AG08396 (cell line): ENCODE results near the gene SPX.

ENCODE experiments used
- DNase-seq: peaks from one replicate; pipeline ENCODE4 v3.0.0; 2012; ENCODE audit warnings: low spot score, mixed read lengths

SPX gene

DNA sequence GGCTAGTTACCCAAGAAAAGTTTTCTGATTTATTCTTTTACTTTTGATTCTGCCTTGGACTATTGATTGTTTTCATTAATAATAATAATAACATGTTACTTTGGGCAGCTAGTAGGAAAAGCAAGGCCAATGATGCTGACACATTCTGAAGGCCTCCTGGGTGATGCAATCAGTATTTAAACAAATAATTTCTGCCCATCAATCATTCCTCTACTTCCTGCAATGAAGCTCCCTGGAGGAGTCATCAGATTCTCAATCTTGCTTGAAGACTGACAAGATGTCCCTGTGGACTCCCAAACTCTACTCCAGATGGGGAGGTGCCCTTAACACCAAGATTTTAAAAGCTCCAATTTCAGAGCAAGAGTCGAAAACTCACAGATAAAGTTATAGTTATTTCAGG is at the start of gene SPX:
SPX (plus strand) TSS at position 244 of the 400 bp plus-strand sequence. CDS start 177 bp downstream, outside the sequence.
- peak; percentile 12 for DNase-seq

- DNase-seq: peak; percentile 32
These were observed 49.1 kb upstream of the SPX start for GRCh38 chr12:21476949-21477348.

GRCh38 chr12:21478756-21479455 is 47.2 kb upstream of the SPX start:
- no peak for DNase-seq

DNA sequence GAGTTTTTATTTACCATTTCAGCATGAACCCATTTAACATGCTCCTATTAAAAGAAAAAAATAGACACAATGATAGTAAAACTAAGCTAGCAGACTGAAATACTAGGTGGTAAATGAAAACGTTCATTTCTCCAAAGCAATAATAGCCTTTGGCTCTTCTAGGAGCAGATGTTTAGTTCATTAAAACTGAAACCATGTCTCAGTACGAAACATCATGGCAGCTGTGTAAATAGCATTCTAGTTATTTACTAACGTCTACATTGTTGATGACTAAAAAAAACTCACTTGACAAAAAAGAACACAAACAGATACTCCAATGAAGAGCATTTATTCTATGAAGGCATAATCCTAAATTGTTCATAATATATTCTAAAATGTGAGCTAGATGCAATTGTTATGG is 42.6 kb upstream of the SPX start:
- no peak for DNase-seq

GRCh38 chr12:21485998-21486397 is 40.1 kb upstream of the SPX start:
- DNase-seq: no peak

DNA sequence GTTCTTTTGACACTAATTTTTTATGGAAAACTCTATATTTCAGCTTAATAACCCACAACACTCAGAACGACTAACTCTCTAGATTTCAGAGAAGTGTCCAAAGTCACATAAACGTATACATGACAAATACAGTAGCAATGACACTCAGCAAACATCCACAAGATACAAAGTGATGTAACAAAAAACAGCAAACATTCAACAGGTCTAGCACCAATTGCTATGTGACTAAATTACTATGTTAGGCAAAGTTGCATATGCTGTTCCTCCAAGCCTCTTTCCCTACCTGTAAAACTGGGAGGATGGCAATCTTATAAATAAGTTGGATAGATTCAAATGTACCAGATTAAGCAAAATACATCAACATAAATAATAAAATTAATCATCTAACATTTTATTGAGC is 26.3 kb upstream of the SPX start:
- no peak for DNase-seq

GRCh38 chr12:21500786-21501257 is 25.3 kb upstream of the SPX start:
- DNase-seq: no peak

DNA sequence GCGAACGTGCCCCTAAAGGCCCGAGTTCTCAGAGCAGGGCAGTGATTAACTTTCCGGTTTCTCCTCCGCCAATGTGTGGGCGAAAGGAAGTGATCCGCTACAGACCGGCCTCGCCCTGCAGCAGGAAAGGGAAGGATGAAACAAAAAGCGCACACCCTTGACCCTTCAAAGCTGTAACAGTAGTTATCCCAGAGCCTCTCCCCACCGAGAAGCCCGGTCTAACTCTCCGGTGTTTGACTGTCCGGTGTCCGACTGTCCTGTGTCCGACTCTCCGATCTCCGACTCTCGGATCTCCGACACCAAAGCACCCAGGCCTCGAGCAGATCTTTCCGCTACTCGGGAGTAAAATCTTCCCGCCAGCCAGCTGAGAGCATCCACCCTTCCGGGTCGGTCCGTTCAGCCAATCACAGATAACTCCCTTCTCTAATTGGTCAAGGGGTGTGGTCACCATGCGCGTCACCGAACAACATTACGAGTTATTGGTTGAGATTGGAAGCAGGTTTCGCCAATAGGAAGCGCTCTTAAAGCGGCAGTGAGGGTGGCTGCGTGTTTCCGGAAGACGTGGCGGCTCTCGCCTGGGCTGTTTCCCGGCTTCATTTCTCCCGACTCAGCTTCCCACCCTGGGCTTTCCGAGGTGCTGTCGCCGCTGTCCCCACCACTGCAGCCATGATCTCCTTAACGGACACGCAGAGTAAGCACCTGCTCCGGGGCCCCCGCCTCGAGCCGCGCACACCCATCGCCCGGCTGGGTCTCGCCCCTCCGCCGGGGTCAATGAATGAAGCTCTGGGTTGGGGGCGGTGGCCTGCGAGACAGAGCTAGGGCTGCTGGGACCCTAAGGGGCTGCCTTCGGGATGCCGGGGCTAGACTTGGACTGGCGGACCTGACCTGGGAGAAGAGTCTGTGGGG is 24.6 kb upstream of the SPX start, which contains the start of the genes GOLT1B and RECQL:
GOLT1B (plus strand) TSS at position 532 of the 906 bp plus-strand sequence; CDS start at position 667, 135 bp downstream.
RECQL (minus strand) TSS at position 378 of the 906 bp plus-strand sequence. CDS start 2,065 bp downstream, outside the sequence.
- DNase-seq: peak; percentile 94

GRCh38 chr12:21502164-21502496 is 24.0 kb upstream of the SPX start:
- DNase-seq: peak; percentile 11

DNA sequence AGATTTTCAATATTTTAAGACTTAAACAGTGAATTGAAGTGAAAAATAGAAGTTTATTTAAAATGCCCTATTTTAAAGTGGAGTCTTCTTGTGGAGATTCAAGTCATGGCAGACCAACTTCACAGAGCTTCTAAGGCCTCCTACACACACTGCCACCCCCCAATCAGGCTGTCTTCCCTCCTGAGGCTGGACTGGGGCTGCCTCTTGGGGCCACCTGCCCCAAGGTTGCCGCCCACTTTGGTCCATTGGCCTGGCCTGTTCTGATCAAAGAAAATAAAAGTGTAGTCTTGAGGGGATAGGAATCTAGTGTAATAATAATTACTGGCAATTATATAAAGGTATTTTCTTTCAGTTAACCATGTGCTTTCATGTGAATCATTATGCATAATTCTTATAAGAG is 23.2 kb upstream of the SPX start:
- DNase-seq: no peak

DNA sequence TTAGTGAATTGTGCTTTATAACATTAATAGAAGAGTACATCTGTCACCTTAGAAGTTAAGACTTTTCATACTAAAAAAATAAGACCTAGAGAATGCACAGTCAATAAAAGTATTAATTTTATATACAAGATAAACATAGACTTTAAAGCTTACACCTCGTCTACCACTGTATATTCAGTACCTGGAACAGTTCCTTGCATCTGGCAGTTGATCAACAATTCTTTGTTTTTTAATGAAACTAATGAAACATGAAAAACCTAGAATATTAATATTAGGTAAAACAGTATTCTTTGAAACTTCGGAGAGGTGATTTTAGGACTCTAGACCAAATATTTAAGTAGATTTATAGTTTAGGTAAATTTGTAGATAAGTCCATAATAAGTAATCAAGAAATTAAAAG is 20.2 kb upstream of the SPX start:
- no peak for DNase-seq

GRCh38 chr12:21507849-21508248 is 18.2 kb upstream of the SPX start:
- no peak for DNase-seq

DNA sequence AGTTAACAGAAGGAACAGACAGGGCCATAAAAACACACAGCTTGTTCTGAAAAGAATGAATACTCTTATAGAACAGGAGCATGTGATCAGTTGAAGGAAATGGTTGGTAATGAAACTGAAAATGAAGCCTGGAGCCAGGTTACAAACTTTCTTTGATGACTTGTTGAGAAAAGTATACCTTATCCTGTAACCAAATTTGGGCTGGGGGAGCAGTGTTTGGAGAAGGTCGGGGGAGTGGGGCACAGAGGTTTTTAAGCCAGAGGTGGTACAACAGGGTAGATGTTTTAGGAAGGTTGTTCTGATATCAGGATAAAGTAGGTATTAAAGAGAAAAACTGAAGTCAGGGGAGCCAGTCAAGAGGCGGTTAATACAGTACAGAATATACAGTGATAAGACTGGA is 16.3 kb upstream of the SPX start:
- DNase-seq: no peak

GRCh38 chr12:21516281-21516680 is 9.8 kb upstream of the SPX start:
- DNase-seq: no peak

DNA sequence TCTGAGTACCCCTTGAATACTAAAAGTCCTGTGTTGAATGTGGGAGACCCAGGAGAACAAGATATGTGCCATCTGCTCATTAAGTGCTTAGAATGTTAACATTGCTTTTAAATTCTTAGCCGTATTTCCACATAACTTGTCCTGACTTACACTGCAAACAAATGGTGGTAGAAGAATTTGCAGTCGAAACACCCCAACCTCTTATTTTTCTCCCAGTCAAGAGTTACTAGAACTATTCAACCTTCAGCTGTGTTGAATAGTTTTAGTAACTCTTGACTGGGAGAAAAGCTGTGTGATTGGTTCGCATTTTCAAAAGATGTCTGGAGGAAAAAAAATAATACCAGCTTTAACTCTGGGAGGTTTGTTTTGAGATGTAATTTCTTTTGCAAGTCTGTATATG is 7.6 kb upstream of the SPX start:
- no peak for DNase-seq

DNA sequence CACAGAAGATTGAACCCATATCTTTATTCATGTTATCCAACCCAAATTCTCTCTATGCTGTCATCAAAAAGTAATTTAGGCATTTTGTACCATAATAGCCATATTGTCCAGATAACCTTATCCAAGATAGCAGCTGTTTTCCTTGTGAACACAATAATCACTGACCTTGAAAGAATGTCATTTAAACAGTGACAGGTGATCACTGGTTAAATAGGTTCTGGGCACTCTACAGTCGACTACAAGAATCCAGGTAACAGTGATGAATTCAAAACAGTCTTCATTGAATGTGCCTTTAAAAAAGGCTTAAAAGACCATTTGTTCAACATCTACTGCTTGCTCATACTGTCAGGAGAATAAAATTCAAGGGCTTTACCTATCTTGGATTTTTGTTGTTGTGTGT is 4.6 kb upstream of the SPX start:
- DNase-seq: no peak

DNA sequence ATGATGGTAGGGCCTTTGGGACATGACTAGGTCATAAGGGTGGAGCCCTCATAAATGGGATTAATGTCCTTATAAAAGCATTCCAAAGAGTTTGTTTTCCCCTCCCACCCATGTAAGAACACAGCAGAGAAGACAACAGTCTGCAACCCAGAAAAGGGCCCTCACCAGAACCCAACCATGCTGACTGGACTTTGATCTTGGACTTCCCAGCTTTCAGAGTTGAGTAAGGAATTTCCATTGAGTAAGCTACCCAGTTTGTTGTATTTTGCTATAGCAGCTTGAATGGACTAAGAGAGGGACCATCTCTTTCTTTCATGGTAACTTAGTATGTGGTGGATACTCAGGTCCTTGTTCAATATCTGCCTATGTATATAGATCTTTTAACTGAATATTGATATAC is 2.9 kb upstream of the SPX start:
- no peak for DNase-seq

GRCh38 chr12:21526721-21527345 is 737 bp downstream of the SPX start:
- no peak for DNase-seq

GRCh38 chr12:21527451-21528180 is 1.5 kb downstream of the SPX start:
- DNase-seq: peak; percentile 62

GRCh38 chr12:21528953-21529352 is 2.9 kb downstream of the SPX start:
- no peak for DNase-seq

DNA sequence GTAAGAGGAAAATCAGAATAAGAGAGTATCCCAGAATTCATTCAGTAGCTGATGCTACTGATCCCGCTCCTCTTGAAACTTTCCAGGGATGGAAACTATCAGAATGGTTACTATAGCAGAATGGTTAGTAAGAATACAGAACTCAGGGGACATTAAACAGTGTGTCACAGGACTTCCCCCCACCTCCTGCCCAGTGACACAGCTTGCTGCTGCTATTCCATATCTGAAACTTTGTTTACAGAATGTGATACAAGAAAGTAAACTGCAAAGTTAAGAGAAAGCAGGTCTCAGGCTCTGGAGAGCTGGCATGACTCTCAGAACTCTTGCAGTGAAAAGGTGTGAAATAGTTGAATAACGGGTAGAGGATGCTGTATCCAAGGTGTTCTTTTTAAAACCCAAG is 3.4 kb downstream of the SPX start:
- DNase-seq: no peak
